Measurements from ENCODE around the gene TBATA.

GRCh38 chr10:70776455-70777005 lies 8.6 kb downstream of the TBATA start:
- no peak for TF ChIP-seq CTCF (optimal IDR thresholded peaks at IDR 0.05 in 1 of 3, IDR thresholded peaks at IDR 0.05 in 1 of 3, conservative IDR thresholded peaks at IDR 0.05 in 1 of 3; ENCODE audit: extremely low read depth in 1 of 3, insufficient read depth in 2 of 3, low read length in 3 of 3)
- TF ChIP-seq EZH2 (IDR thresholded peaks at IDR 0.05; ENCODE audit: low read length) = no peak
